ENCODE results near the gene PLLP. TPM values are rescaled to one million over a fixed set of nuclear protein-coding genes. Genes with fewer than 3 reads are reported as not detected.

Gene PLLP
- total RNA-seq, 4 donors from 2014 or later, result 13.6 to 38.5 (median 30.1) TPM

DNA sequence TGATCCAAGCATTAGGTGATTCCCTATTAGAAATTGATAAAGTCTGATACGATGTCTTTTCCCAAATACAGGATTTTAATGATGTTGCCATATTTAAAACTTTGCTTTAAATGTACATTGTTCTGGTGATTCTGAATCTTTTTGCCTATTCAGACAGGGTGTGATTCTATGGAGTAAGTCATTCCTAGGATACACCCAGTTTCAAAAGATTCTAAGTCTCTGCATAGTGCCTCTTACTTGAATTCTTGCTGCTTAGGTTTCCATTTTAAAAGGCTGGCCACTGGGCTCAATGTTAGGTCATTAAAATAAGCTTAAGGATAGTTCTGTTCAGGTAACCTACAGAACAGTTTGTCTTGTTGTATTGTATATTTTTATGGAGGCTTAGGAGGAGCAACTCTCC, 61.4 kb downstream of the PLLP start:
- H3K27ac ChIP-seq, result peak overlapping the region in 1 of 3 donors; percentile 77
- no peaks in the 10 kb centered on the region for H3K9me3 ChIP-seq
- WGBS, 2 donors, result 95 to 97% methylated on average over 1 of the region's 1 CpG
- H3K4me1 ChIP-seq, result peaks cover 18 to 28% of the 10 kb centered on the region in 2 donors
- H3K27me3 ChIP-seq, result no peaks in the 10 kb centered on the region
- H3K36me3 ChIP-seq, result peaks cover 31 to 37% of the 10 kb centered on the region in 2 donors
- no peak for DNase-seq
- H3K4me3 ChIP-seq (replicated peaks in 1 of 3), result no peak overlapping the region
- intact Hi-C loops (cut with DNase I), result no loop called here
- TF ChIP-seq, protein P1, sequence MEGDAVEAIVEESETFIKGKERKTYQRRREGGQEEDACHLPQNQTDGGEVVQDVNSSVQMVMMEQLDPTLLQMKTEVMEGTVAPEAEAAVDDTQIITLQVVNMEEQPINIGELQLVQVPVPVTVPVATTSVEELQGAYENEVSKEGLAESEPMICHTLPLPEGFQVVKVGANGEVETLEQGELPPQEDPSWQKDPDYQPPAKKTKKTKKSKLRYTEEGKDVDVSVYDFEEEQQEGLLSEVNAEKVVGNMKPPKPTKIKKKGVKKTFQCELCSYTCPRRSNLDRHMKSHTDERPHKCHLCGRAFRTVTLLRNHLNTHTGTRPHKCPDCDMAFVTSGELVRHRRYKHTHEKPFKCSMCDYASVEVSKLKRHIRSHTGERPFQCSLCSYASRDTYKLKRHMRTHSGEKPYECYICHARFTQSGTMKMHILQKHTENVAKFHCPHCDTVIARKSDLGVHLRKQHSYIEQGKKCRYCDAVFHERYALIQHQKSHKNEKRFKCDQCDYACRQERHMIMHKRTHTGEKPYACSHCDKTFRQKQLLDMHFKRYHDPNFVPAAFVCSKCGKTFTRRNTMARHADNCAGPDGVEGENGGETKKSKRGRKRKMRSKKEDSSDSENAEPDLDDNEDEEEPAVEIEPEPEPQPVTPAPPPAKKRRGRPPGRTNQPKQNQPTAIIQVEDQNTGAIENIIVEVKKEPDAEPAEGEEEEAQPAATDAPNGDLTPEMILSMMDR (IDR thresholded peaks at IDR 0.05), result no peak
- TF ChIP-seq POLR2A (IDR thresholded peaks at IDR 0.05), result no peak

DNA sequence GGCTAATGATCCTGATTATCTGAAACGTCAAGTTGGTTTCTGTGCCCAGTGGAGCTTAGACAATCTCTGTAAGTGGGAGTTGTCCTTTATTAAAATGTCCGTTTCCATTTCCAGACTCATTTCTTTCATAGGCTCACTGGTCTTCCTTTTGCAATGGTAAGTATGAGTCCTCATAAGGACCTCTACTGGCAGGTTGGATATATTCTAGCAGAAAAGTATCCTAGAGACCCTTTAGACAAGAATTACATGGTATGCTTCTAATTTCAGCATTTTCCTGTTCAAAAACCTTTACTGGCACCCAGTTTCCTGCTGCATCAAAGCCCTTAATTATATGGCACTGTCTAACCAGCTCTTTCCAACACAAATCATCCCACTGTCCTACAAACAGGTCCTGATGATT, 67.5 kb downstream of the PLLP start:
- no peaks in the 10 kb centered on the region for H3K27me3 ChIP-seq
- H3K9me3 ChIP-seq, result no peaks in the 10 kb centered on the region
- peaks cover 49 to 54% of the 10 kb centered on the region in 2 donors for H3K36me3 ChIP-seq
- H3K4me1 ChIP-seq, result no peaks in the 10 kb centered on the region
- TF ChIP-seq POLR2A (IDR thresholded peaks at IDR 0.05), result no peak
- H3K4me3 ChIP-seq (replicated peaks in 1 of 3), result no peak overlapping the region
- no peak overlapping the region for H3K27ac ChIP-seq
- no peak for DNase-seq
- 86 to 88% methylated on average over 2 of the region's 2 CpGs for WGBS, 2 donors
- intact Hi-C loops (cut with DNase I), result no loop called here

DNA sequence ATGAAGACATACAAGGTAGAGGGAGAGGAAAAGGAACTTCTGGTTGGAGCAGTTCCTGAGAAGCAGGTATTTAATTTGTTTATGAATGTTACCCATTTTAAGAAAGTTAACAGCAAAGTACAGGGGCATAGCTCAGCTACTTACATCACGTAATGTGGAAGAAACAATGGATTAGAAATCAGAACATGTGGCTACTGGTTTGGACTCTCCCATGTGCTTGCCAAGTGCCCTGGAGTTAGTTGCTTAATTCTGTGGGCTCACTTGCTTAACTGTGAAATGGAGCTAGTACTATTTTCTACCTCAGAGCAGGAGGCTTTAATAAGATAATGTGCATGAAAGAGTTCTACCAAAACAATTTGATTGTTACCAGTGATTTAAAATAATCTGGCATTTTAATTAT, 71.0 kb downstream of the PLLP start:
- intact Hi-C loops (cut with DNase I), result no loop called here
- Histone ChIP-seq H3K4me1 (no peaks in the 10 kb centered on the region), H3K27me3 (no peaks in the 10 kb centered on the region), H3K9me3 (no peaks in the 10 kb centered on the region), H3K4me3 (replicated peaks in 1 of 3) (no peak overlapping the region), H3K36me3 (peaks cover 41 to 59% of the 10 kb centered on the region in 2 donors), H3K27ac (no peak overlapping the region)
- no peak for DNase-seq
- 91 to 94% methylated on average over 1 of the region's 1 CpG for WGBS, 2 donors
- TF ChIP-seq, protein P1 (IDR thresholded peaks at IDR 0.05), result no peak
- no peak for TF ChIP-seq POLR2A (IDR thresholded peaks at IDR 0.05)

DNA sequence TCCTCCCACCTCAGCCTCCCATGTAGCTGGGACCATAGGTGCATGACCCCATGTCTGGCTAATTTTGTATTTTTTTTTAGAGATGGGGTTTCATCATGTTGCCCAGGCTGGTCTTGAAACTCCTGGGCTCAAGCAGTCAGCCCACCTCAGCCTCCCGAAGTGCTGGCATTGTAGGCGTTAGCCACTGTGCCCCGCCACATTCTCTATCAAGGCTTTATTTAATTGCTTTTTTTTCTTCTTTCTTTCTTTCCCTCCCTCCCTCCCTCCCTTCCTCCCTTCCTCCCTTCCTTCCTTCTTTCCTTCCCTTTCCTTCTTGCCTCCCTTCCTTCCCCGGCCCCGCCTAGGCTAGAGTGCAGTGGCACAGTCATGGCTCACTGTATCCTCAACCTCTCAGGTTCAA, 74.7 kb downstream of the PLLP start:
- H3K4me3 ChIP-seq (replicated peaks in 1 of 3), result no peak overlapping the region
- H3K27ac ChIP-seq, result no peak overlapping the region
- H3K4me1 ChIP-seq, result no peaks in the 10 kb centered on the region
- intact Hi-C loops (cut with DNase I), result no loop called here
- no peaks in the 10 kb centered on the region for H3K27me3 ChIP-seq
- TF ChIP-seq, protein P1 (IDR thresholded peaks at IDR 0.05), result no peak
- TF ChIP-seq POLR2A (IDR thresholded peaks at IDR 0.05), result no peak
- DNase-seq, result no peak
- peaks cover 34 to 44% of the 10 kb centered on the region in 2 donors for H3K36me3 ChIP-seq
- WGBS, 2 donors, result 95 to 98% methylated on average over 5 of the region's 5 CpGs
- H3K9me3 ChIP-seq, result no peaks in the 10 kb centered on the region

DNA sequence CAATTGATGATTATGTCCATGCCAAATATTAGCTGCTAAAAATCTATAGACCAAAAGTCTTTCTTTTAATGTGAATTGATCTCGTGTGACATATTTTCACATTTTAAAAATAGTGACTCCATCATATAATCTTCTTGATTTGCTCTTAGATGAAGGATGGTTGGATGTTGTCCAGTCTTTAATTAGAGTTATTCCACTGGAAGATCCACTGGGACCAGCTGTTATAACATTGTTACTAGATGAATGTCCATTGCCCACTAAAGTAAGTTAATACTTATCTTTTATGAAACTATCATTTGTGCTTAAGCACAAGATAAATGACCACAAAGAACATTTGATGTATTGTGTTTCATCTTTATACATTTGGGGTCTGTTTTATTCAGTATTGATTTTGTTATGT, 75.5 kb downstream of the PLLP start:
- WGBS, 2 donors, result 93 to 96% methylated on average over 1 of the region's 1 CpG
- H3K36me3 ChIP-seq, result peaks cover 27 to 38% of the 10 kb centered on the region in 2 donors

More for the DNA sequence above, 75.5 kb downstream of the PLLP start:
- H3K9me3 ChIP-seq, result no peaks in the 10 kb centered on the region
- no peak overlapping the region for H3K27ac ChIP-seq
- H3K4me1 ChIP-seq, result no peaks in the 10 kb centered on the region
- H3K27me3 ChIP-seq, result no peaks in the 10 kb centered on the region
- intact Hi-C loops (cut with DNase I), result no loop called here
- no peak for DNase-seq
- no peak overlapping the region for H3K4me3 ChIP-seq (replicated peaks in 1 of 3)
- TF ChIP-seq, protein P1 (IDR thresholded peaks at IDR 0.05), result no peak
- TF ChIP-seq POLR2A (IDR thresholded peaks at IDR 0.05), result no peak

Small RNA genes within 50 kb of the gene (small RNA-seq; reads per million reads assigned to genes)
- not detected for gene AC108081.1

Other genes with a start within 250 kb of the PLLP start
- gene CPNE2, start 192.1 kb downstream of the PLLP start, total RNA-seq, result 10 to 100 TPM; 26.6 to 33.3 (median 29.2) TPM
- gene PSME3IP1, start 98.6 kb downstream of the PLLP start, total RNA-seq, result 10 to 100 TPM; 64.7 to 96.3 (median 78.9) TPM
- 10 to 100 TPM; 42.6 to 59.2 (median 53.9) TPM for gene RSPRY1, start 98.3 kb downstream of the PLLP start, total RNA-seq
- gene ARL2BP, start 39.4 kb downstream of the PLLP start, total RNA-seq, result 10 to 100 TPM; 51.2 to 68.9 (median 60.0) TPM
- gene CCL22, start 74.1 kb upstream of the PLLP start, total RNA-seq, result not detected
- gene CX3CL1, start 87.8 kb upstream of the PLLP start, total RNA-seq, result 10 to 100 TPM in 3 of 4 donors, 1 to 10 TPM in 1; 3.3 to 12.6 (median 10.9) TPM
- not detected for gene CCL17, start 120.1 kb upstream of the PLLP start, total RNA-seq
- 10 to 100 TPM; 29.2 to 41.2 (median 35.5) TPM for gene CIAPIN1, start 162.7 kb upstream of the PLLP start, total RNA-seq
- gene COQ9, start 162.8 kb upstream of the PLLP start, total RNA-seq, result 100 to 1,000 TPM in 1 of 4 donors, 10 to 100 TPM in 3; 41.8 to 112 (median 76.1) TPM
- gene POLR2C, start 178.0 kb upstream of the PLLP start, total RNA-seq, result 100 to 1,000 TPM; 126 to 212 (median 174) TPM
- gene DOK4, start 201.8 kb upstream of the PLLP start, total RNA-seq, result 10 to 100 TPM in 2 of 4 donors, 1 to 10 TPM in 2; 9.1 to 27.3 (median 13.3) TPM